DND-41 (cell line): ENCODE measurements around the gene SLC15A1.

Source experiments
- CTCF ChIP-seq: IDR thresholded peaks from 2 replicates; pipeline ENCODE4 v1.5.1; 2012; ENCODE audit warnings: borderline replicate concordance, low read length, moderate library complexity, mild to moderate bottlenecking; ENCODE audit not compliant: poor library complexity, severe bottlenecking; ENCODE audit errors: extremely low read depth
- EZH2 ChIP-seq: IDR thresholded peaks from 3 replicates; pipeline ENCODE4 v1.6.1; 2012; ENCODE audit warnings: borderline replicate concordance, low read depth, mild to moderate bottlenecking, moderate library complexity, low read length, inconsistent platforms; ENCODE audit not compliant: severe bottlenecking

- TF ChIP-seq CTCF (no peak), EZH2 (no peak)
These were observed 42.7 kb upstream of the SLC15A1 start for GRCh38 chr13:98795220-98795619.
